ENCODE measurements around the gene LRRC27. TPM values are rescaled to one million over a fixed set of nuclear protein-coding genes. Genes with fewer than 3 reads are reported as not detected.

Gene LRRC27
- total RNA-seq, 1 donor = 13.4 TPM

DNA sequence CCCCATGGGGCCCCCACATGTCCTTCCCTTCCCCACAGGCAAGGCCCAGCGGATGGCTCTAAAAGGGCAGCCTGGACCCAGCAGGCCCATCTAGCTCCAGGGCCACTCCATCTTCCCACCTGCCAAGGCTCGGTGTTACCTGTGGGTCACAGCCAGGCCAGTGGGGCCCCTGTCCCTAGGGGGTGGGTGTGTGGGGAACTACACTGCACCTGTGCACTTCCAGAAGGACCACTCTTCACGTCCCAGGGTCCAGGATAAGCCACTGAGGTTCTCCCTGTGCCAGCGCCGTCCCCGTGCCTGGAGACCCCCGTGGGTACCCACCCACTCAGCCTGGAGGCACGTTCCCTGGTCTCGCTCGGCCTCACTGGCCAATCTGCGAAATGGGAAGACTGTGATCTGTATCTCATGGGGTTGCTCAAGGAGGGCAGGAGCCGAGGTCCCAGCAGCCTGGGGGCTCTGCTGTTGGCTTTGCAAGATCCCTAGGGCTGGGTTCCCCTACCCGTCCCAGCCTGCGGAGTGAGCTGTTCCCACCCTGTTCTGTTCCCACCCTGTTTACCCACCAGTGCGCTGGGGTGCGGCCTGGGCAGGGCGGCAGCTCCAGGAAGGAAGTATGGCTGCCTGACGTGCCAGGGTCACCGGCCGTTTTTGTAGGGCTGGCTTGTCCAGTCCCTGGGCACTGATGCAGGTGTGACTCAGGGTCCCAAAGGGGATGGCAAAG lies 69.6 kb downstream of the LRRC27 start:
- no peaks in the 10 kb centered on the region for H3K27me3 ChIP-seq (ENCODE audit: insufficient read depth, low read length)
- DNase-seq (ENCODE audit: insufficient read length, low spot score, missing footprints) = no peak
- peaks cover 5% of the 10 kb centered on the region for H3K4me1 ChIP-seq (ENCODE audit: insufficient read depth, low read length)
- H3K4me2 ChIP-seq (ENCODE audit: insufficient read depth, low read length) = no peak overlapping the region
- TF ChIP-seq, protein P1, sequence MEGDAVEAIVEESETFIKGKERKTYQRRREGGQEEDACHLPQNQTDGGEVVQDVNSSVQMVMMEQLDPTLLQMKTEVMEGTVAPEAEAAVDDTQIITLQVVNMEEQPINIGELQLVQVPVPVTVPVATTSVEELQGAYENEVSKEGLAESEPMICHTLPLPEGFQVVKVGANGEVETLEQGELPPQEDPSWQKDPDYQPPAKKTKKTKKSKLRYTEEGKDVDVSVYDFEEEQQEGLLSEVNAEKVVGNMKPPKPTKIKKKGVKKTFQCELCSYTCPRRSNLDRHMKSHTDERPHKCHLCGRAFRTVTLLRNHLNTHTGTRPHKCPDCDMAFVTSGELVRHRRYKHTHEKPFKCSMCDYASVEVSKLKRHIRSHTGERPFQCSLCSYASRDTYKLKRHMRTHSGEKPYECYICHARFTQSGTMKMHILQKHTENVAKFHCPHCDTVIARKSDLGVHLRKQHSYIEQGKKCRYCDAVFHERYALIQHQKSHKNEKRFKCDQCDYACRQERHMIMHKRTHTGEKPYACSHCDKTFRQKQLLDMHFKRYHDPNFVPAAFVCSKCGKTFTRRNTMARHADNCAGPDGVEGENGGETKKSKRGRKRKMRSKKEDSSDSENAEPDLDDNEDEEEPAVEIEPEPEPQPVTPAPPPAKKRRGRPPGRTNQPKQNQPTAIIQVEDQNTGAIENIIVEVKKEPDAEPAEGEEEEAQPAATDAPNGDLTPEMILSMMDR (IDR thresholded peaks at IDR 0.05; ENCODE audit: extremely low read depth, low read depth, low read length) = no peak
- no peak overlapping the region for H3K4me3 ChIP-seq (ENCODE audit: insufficient read depth, low read length)
- H3K27ac ChIP-seq (ENCODE audit: low read depth, low read length) = no peak overlapping the region
- no peaks in the 10 kb centered on the region for H3K9me3 ChIP-seq (ENCODE audit: low read depth, low read length)
- no peak overlapping the region for H2AFZ ChIP-seq (ENCODE audit: low read length)
- peaks cover 5% of the 10 kb centered on the region for H3K36me3 ChIP-seq (ENCODE audit: insufficient read depth, low read length)
- H3K79me2 ChIP-seq (ENCODE audit: insufficient read depth, low read length) = peaks cover 37% of the 10 kb centered on the region
- H4K20me1 ChIP-seq (ENCODE audit: insufficient read depth, low read length) = peaks cover 38% of the 10 kb centered on the region

DNA sequence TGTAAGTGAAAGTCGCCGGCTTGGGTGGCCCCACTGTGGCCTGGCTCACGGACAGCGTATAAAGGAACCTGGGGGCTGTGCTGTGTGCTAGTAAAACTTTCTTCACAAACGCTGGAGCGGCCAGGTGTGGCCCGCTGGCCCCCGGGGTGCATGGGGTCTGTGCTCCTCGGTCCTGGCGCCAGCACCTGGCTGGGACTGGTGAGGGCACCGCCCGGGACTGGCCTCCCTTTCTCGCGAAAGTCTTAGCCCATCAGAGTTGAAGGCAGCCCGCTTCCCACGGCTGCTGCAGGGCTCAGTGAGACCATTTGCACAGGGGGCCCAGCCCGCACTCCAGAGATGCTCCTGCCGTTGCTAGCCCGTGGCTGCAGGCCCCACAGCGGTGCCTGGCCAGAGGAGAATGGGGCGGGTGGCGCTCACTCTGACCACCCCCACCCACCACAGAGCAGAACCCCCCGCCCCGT lies 70.8 kb downstream of the LRRC27 start:
- H3K36me3 ChIP-seq (ENCODE audit: insufficient read depth, low read length) = peaks cover 5% of the 10 kb centered on the region
- H3K27ac ChIP-seq (ENCODE audit: low read depth, low read length) = no peak overlapping the region
- no peak overlapping the region for H2AFZ ChIP-seq (ENCODE audit: low read length)
- no peak overlapping the region for H3K4me3 ChIP-seq (ENCODE audit: insufficient read depth, low read length)
- no peaks in the 10 kb centered on the region for H3K9me3 ChIP-seq (ENCODE audit: low read depth, low read length)
- peaks cover 38% of the 10 kb centered on the region for H3K79me2 ChIP-seq (ENCODE audit: insufficient read depth, low read length)
- no peak overlapping the region for H3K4me2 ChIP-seq (ENCODE audit: insufficient read depth, low read length)
- no peaks in the 10 kb centered on the region for H3K27me3 ChIP-seq (ENCODE audit: insufficient read depth, low read length)
- peak; percentile 78 for DNase-seq (ENCODE audit: insufficient read length, low spot score, missing footprints)
- peaks cover 5% of the 10 kb centered on the region for H3K4me1 ChIP-seq (ENCODE audit: insufficient read depth, low read length)
- H4K20me1 ChIP-seq (ENCODE audit: insufficient read depth, low read length) = peaks cover 38% of the 10 kb centered on the region
- TF ChIP-seq, protein P1 (IDR thresholded peaks at IDR 0.05; ENCODE audit: extremely low read depth, low read depth, low read length) = no peak

DNA sequence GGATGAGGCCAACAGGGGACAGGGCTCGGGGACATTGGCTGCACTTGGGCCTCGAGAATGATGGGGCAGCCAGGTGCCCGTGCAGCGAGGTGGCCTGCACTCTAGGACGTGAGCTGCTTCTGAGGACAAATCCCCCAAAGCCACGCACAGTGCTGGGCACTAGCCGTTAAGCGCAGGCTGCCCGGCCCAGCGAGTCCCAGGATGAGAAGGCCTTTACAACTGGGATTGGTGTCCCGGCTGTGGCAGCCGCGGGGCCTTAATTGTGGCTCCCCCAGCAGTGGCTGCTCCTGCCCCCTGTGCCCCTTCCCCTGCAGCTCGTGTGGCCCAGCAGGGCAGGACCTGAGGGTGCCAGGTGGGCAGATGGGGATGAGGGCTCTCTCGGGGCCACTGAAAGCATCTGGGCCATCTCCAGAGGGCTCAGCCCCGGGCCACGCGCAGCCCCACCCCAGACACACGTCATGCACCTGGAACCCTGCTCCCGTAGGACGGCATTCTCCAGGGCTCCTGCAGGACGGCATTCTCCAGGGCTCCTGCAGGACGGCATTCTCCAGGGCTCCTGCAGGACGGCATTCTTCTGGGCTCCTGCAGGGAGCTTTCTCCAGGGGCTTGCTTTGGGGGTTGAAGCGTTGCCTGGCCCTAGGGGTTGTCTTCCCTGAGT lies 71.6 kb downstream of the LRRC27 start:
- H3K36me3 ChIP-seq (ENCODE audit: insufficient read depth, low read length) = peaks cover 5% of the 10 kb centered on the region
- peaks cover 4% of the 10 kb centered on the region for H3K4me1 ChIP-seq (ENCODE audit: insufficient read depth, low read length)
- peaks cover 30% of the 10 kb centered on the region for H4K20me1 ChIP-seq (ENCODE audit: insufficient read depth, low read length)
- H3K79me2 ChIP-seq (ENCODE audit: insufficient read depth, low read length) = peaks cover 38% of the 10 kb centered on the region
- no peak overlapping the region for H3K4me2 ChIP-seq (ENCODE audit: insufficient read depth, low read length)
- TF ChIP-seq, protein P1 (IDR thresholded peaks at IDR 0.05; ENCODE audit: extremely low read depth, low read depth, low read length) = no peak
- no peak overlapping the region for H3K27ac ChIP-seq (ENCODE audit: low read depth, low read length)
- peak; percentile 75 for DNase-seq (ENCODE audit: insufficient read length, low spot score, missing footprints)
- no peak overlapping the region for H2AFZ ChIP-seq (ENCODE audit: low read length)
- H3K9me3 ChIP-seq (ENCODE audit: low read depth, low read length) = no peaks in the 10 kb centered on the region
- H3K27me3 ChIP-seq (ENCODE audit: insufficient read depth, low read length) = no peaks in the 10 kb centered on the region
- no peak overlapping the region for H3K4me3 ChIP-seq (ENCODE audit: insufficient read depth, low read length)

DNA sequence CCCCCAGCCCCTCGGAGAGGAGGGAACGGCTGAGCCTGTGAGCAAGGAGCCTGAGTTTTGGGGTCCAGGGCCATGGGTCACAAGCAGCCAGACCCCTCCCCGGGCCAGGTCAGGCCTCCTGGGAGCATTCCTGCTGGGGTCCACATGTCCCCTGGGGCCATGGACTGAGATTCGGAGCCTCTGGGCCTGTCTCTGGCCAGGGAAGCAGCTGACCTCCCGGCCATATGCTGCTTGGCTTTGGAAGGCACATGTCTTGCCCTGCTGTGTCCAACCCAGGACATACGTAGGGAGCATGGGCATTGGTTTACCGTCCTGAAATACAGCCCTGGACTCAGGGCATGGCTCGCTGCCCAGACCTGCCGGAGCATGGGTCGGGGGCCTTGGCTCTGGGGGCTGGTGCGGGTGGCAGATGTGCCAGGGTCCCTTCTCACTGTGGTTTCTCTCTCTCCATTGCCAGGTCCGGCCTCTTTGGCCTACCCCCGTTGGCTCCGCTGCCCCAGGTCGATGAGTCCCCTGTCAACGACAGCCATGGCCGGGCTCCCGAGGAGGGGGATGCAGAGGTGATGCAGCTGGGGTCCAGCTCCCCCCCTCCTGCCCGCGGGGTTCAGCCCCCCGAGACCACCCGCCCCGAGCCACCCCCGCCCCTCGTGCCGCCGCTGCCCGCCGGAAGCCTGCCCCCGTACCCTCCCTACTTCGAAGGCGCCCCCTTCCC lies 72.3 kb downstream of the LRRC27 start:
- no peaks in the 10 kb centered on the region for H3K27me3 ChIP-seq (ENCODE audit: insufficient read depth, low read length)
- TF ChIP-seq, protein P1 (IDR thresholded peaks at IDR 0.05; ENCODE audit: extremely low read depth, low read depth, low read length) = no peak
- DNase-seq (ENCODE audit: insufficient read length, low spot score, missing footprints) = peak; percentile 86
- H4K20me1 ChIP-seq (ENCODE audit: insufficient read depth, low read length) = peaks cover 29% of the 10 kb centered on the region
- no peaks in the 10 kb centered on the region for H3K9me3 ChIP-seq (ENCODE audit: low read depth, low read length)
- H3K4me3 ChIP-seq (ENCODE audit: insufficient read depth, low read length) = no peak overlapping the region
- H3K79me2 ChIP-seq (ENCODE audit: insufficient read depth, low read length) = peaks cover 39% of the 10 kb centered on the region
- H3K4me2 ChIP-seq (ENCODE audit: insufficient read depth, low read length) = no peak overlapping the region
- peaks cover 5% of the 10 kb centered on the region for H3K36me3 ChIP-seq (ENCODE audit: insufficient read depth, low read length)
- peaks cover 4% of the 10 kb centered on the region for H3K4me1 ChIP-seq (ENCODE audit: insufficient read depth, low read length)
- no peak overlapping the region for H2AFZ ChIP-seq (ENCODE audit: low read length)
- no peak overlapping the region for H3K27ac ChIP-seq (ENCODE audit: low read depth, low read length)

All from osteoblast (primary cell).